SK-N-MC (cell line): Measurements from ENCODE around the gene MAGI1.

Source experiments
- DNase-seq: peaks from one replicate; pipeline ENCODE4 v3.0.0-alpha.2; 2011; ENCODE audit warnings: low read depth, low spot score
- H3K27ac ChIP-seq: fragments of 200-600 bp; sonication (generic); 2 replicates; pipeline ENCODE4 v1.5.1; 2016; ENCODE audit warnings: mixed run types
- H3K36me3 ChIP-seq: fragments of 200-600 bp; sonication (generic); 2 replicates; pipeline ENCODE4 v1.6.1; 2017; ENCODE audit warnings: antibody characterized with exemption, low read length, mixed read lengths; ENCODE audit not compliant: insufficient read depth
- H3K4me3 ChIP-seq: fragments of 200-600 bp; sonication (generic); 2 replicates; pipeline ENCODE4 v1.5.1; 2016
- H3K9ac ChIP-seq: fragments of 200-600 bp; sonication (generic); 2 replicates; pipeline ENCODE4 v1.8.0; 2017; ENCODE audit warnings: mixed run types, mixed read lengths; ENCODE audit not compliant: insufficient read length
- H3K9me3 ChIP-seq: fragments of 200-600 bp; sonication (generic); 2 replicates; pipeline ENCODE4 v1.6.1; 2017; ENCODE audit warnings: low read depth, mild to moderate bottlenecking, antibody characterized with exemption, low read length, moderate library complexity, mixed read lengths
- EZH2 ChIP-seq: fragments of 200-600 bp; sonication (generic); IDR thresholded peaks from one replicate; pipeline ENCODE4 v1.6.1; 2017; ENCODE audit warnings: antibody characterized with exemption
- FOXP2 ChIP-seq: optimal IDR thresholded peaks from 2 replicates; pipeline ENCODE3; 2011; ENCODE audit warnings: mild to moderate bottlenecking, moderate library complexity; ENCODE audit not compliant: insufficient read depth; ENCODE audit errors: extremely low read length, control extremely low read depth
- POLR2AphosphoS5 ChIP-seq: IDR thresholded peaks from 2 replicates; pipeline ENCODE4 v1.6.1; 2012; ENCODE audit warnings: mild to moderate bottlenecking, low read depth, low read length, borderline replicate concordance

MAGI1 gene

GRCh38 chr3:65401359-65402305, 637.1 kb downstream of the MAGI1 start:
- Histone ChIP-seq H3K9ac (no peak overlapping the region), H3K4me3 (no peak overlapping the region), H3K27ac (no peak overlapping the region), H3K9me3 (no peaks in the 10 kb centered on the region), H3K36me3 (no peaks in the 10 kb centered on the region)
- TF ChIP-seq POLR2AphosphoS5 (no peak), FOXP2 (no peak), EZH2 (no peak)
- no peak for DNase-seq

DNA sequence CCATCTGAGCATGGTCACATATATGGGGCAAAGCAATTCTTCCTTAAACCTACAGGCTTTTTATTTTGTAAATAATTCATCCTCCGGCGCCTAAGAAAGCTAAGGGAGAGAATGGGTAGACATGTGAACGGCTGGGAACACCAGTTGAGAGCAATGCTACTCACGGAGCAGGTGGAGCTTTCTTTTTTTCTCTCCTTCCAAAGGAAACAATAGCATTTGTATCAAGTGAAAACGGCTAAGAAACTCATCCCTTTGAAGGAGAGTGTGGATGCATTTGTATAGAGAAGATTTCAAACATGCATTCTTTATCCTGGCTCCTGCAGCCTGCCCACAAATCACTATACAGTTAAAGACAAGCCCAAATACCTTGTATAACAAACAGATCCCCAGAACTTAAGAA, 637.8 kb downstream of the MAGI1 start:
- Histone ChIP-seq H3K27ac (no peak overlapping the region), H3K9me3 (no peaks in the 10 kb centered on the region), H3K9ac (no peak overlapping the region), H3K36me3 (no peaks in the 10 kb centered on the region), H3K4me3 (no peak overlapping the region)
- TF ChIP-seq FOXP2 (no peak), EZH2 (no peak), POLR2AphosphoS5 (no peak)
- no peak for DNase-seq

- H3K9ac ChIP-seq = no peak overlapping the region
- TF ChIP-seq FOXP2 (no peak), EZH2 (no peak), POLR2AphosphoS5 (no peak)
- H3K36me3 ChIP-seq = no peaks in the 10 kb centered on the region
- no peak overlapping the region for H3K4me3 ChIP-seq
- no peak for DNase-seq
- H3K27ac ChIP-seq = no peak overlapping the region
- H3K9me3 ChIP-seq = no peaks in the 10 kb centered on the region
Measured at GRCh38 chr3:65398953-65399352, 639.8 kb downstream of the MAGI1 start.

DNA sequence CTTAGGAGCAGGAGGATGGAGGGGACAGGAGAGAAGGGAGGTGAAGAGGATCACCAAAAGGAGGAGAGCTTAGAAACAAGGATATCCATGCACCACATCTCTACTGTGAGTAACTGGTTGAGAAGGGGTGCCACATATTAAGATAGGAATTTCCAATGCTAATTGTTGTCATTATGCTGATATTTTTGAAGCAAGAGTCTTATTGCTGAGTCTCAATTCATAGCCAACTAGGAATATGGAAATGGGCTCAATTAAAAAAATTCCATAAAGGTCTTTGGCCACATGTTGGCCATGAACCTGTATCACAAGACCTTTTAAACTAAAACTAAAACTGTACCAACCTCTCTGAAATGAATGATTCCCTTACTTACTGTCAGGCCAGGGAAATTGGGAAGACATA, 642.6 kb downstream of the MAGI1 start:
- H3K9me3 ChIP-seq = no peaks in the 10 kb centered on the region
- H3K27ac ChIP-seq = no peak overlapping the region
- DNase-seq = no peak
- H3K36me3 ChIP-seq = no peaks in the 10 kb centered on the region
- TF ChIP-seq EZH2 = no peak
- TF ChIP-seq POLR2AphosphoS5 = no peak
- TF ChIP-seq FOXP2 = no peak
- H3K4me3 ChIP-seq = no peak overlapping the region
- H3K9ac ChIP-seq = no peak overlapping the region

DNA sequence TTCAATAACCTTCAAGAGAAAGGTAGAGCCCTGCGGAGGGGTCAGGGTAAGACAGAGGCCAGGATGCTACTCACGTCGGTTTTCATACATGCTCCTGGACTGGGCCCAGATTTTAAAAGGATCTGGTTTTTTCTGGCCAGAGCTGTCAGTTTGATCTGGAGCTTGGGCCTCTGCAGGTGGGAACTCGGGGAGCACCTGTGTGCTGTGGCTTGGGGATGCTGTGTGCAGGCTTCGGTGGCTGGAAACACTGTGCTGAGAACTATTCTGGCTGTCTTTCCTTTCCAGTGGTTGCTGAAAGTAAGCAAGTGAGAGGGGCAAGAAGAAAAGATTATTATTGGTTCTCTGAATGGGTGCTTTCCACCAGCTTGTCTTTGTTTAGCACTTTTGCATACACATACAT, 647.6 kb downstream of the MAGI1 start:
- Histone ChIP-seq H3K27ac (no peak overlapping the region), H3K36me3 (no peaks in the 10 kb centered on the region), H3K9ac (no peak overlapping the region), H3K9me3 (no peaks in the 10 kb centered on the region), H3K4me3 (no peak overlapping the region)
- no peak for TF ChIP-seq FOXP2
- TF ChIP-seq EZH2 = no peak
- no peak for TF ChIP-seq POLR2AphosphoS5
- no peak for DNase-seq

DNA sequence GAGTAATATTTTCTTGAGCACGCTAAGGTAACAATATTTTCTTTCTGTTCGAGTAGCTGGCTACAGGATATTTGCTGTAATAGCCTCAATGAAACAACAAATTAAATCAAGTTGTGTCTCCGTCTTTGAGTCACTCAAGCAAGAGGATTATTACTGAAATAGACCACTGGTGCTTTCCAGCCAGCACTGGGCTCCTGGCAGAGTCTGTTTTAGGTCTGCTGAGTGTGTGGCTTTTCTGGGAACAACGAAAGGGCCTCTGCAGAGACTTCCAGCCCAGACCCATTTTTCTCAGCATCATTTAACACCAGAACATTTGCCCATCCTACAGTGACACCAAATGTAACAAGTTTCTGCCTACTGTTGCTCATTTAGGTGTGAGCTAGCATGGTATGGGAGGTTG, 652.9 kb downstream of the MAGI1 start:
- Histone ChIP-seq H3K4me3 (no peak overlapping the region), H3K36me3 (no peaks in the 10 kb centered on the region), H3K9ac (no peak overlapping the region), H3K9me3 (no peaks in the 10 kb centered on the region), H3K27ac (no peak overlapping the region)
- TF ChIP-seq POLR2AphosphoS5 (no peak), FOXP2 (no peak), EZH2 (no peak)
- no peak for DNase-seq

DNA sequence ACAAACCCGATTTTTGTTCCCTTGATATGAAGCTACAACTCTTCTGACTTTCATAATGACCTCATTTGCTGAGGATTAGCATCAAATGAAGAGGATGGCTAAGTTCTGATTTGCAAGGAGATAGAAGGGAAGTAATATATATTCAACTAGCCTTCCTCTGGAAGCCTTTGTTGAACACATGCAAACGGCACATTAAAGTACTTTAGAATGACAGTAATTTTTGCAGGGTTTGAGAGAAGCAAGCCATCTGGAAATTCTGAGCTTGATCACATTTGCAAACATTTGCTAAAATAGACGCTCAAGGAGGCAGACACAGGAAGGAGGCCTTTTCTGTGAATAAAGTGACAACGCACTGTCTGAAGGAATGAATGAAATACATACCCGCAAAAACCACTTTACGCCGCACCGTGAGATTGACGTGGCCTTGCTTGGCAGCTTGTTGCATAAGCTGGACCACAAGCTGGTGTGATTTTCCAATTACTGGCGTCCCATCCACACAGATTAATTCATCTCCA, 657.2 kb downstream of the MAGI1 start:
- Histone ChIP-seq H3K36me3 (no peaks in the 10 kb centered on the region), H3K9me3 (no peaks in the 10 kb centered on the region), H3K4me3 (no peak overlapping the region), H3K9ac (no peak overlapping the region), H3K27ac (no peak overlapping the region)
- no peak for DNase-seq
- no peak for TF ChIP-seq FOXP2
- TF ChIP-seq EZH2 = no peak
- TF ChIP-seq POLR2AphosphoS5 = no peak

GRCh38 chr3:65379223-65379622, 659.5 kb downstream of the MAGI1 start:
- H3K36me3 ChIP-seq = no peaks in the 10 kb centered on the region
- TF ChIP-seq POLR2AphosphoS5 (no peak), EZH2 (no peak), FOXP2 (no peak)

More at GRCh38 chr3:65379223-65379622, 659.5 kb downstream of the MAGI1 start:
- no peak overlapping the region for H3K4me3 ChIP-seq
- no peak overlapping the region for H3K9ac ChIP-seq
- H3K9me3 ChIP-seq = no peaks in the 10 kb centered on the region
- no peak for DNase-seq
- H3K27ac ChIP-seq = no peak overlapping the region
